ENCODE measurements around the gene KCNV2. TPM values are rescaled to one million over a fixed set of nuclear protein-coding genes. Genes with fewer than 3 reads are reported as not detected.
A peak's percentile ranks its signal among the peaks of the same experiment; 100 is the strongest.

KCNV2 gene
- total RNA-seq, 3 donors from 2014 or later (not counting 1 experiment from before 2014, with no cell fraction given): not detected

DNA sequence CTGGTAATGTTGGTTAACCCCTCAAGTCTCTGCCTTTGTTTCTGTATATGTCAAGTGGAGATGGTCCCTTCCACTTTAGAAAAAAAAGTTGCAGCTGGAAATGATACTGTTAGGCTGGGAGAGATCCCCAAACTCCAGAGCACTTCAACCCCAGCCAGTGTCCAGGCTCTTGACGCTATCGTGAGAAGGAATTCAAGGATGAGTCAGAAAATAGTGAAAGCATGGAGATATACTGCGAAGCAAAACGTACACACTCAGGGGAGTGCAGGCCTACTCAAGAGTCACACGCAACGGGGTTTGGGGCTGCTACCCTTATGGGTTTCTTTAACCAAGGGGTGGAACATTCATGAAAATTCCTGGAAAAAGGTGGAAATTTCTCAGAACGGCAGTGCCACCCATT, 24.9 kb downstream of the KCNV2 start:
- H3K4me1 Mint-ChIP-seq: no peaks in the 10 kb centered on the region
- H3K4me1 ChIP-seq (ENCODE audit: control insufficient read depth, insufficient read depth, low read length): no peaks in the 10 kb centered on the region
- H3K4me3 ChIP-seq (ENCODE audit: low read length): no peak overlapping the region
- DNase-seq: no peak
- no peaks in the 10 kb centered on the region for H3K27me3 ChIP-seq (ENCODE audit: control insufficient read depth, insufficient read depth, low read length)
- no peak for ATAC-seq
- intact Hi-C loops (cut with micrococcal nuclease): no loop called here
- no peak overlapping the region for H3K27ac ChIP-seq (ENCODE audit: low read length)
- H3K4me3 Mint-ChIP-seq: no peak overlapping the region
- no peaks in the 10 kb centered on the region for H3K27me3 Mint-ChIP-seq (ENCODE audit: low read depth in 2 of 2)
- no peaks in the 10 kb centered on the region for H3K9me3 Mint-ChIP-seq
- TF ChIP-seq, protein P1, sequence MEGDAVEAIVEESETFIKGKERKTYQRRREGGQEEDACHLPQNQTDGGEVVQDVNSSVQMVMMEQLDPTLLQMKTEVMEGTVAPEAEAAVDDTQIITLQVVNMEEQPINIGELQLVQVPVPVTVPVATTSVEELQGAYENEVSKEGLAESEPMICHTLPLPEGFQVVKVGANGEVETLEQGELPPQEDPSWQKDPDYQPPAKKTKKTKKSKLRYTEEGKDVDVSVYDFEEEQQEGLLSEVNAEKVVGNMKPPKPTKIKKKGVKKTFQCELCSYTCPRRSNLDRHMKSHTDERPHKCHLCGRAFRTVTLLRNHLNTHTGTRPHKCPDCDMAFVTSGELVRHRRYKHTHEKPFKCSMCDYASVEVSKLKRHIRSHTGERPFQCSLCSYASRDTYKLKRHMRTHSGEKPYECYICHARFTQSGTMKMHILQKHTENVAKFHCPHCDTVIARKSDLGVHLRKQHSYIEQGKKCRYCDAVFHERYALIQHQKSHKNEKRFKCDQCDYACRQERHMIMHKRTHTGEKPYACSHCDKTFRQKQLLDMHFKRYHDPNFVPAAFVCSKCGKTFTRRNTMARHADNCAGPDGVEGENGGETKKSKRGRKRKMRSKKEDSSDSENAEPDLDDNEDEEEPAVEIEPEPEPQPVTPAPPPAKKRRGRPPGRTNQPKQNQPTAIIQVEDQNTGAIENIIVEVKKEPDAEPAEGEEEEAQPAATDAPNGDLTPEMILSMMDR (IDR thresholded peaks at IDR 0.05): no peak
- H3K9me3 ChIP-seq (ENCODE audit: control insufficient read depth, insufficient read depth, low read length): no peaks in the 10 kb centered on the region
- no peaks in the 10 kb centered on the region for H3K36me3 Mint-ChIP-seq
- WGBS (ENCODE audit: insufficient coverage): 97% methylated on average over 7 of the region's 7 CpGs
- H3K36me3 ChIP-seq (ENCODE audit: control insufficient read depth, insufficient read depth, low read length): no peaks in the 10 kb centered on the region
- H3K27ac Mint-ChIP-seq: no peak overlapping the region

DNA sequence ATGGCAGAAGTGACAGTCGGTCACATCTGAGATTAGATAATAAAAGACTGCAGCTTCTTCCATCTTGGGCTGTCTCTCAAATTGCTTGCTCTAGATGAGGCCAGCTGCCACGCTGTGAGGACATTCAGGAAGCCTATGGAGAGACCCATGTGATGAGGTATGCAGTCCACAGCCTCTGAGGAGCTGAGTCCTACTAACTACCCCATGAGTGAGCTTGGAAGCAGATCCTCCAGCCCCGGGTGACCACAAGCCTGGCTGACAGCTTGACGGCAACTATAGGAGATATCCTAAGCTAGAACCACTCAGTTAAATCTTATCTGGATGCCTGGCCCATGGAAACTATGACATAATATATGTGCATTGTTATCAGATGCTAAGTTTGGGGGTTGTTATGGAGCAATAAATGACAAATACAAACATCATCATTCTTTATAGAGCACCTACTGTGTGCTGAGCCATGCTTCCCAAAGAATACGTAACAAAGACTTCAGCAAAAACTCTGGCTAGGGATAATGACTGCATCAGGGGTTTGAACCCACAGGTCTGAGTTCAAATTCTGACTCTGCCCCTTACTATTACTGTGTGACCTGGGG, 26.7 kb downstream of the KCNV2 start:
- H3K27me3 Mint-ChIP-seq (ENCODE audit: low read depth in 2 of 2): no peaks in the 10 kb centered on the region
- H3K4me3 Mint-ChIP-seq: no peak overlapping the region
- H3K27me3 ChIP-seq (ENCODE audit: control insufficient read depth, insufficient read depth, low read length): no peaks in the 10 kb centered on the region
- no peaks in the 10 kb centered on the region for H3K9me3 ChIP-seq (ENCODE audit: control insufficient read depth, insufficient read depth, low read length)
- H3K27ac ChIP-seq (ENCODE audit: low read length): no peak overlapping the region
- DNase-seq (no peak), ATAC-seq (no peak)
- intact Hi-C loops (cut with micrococcal nuclease): no loop called here
- TF ChIP-seq, protein P1 (IDR thresholded peaks at IDR 0.05): no peak
- H3K36me3 ChIP-seq (ENCODE audit: control insufficient read depth, insufficient read depth, low read length): no peaks in the 10 kb centered on the region
- H3K4me3 ChIP-seq (ENCODE audit: low read length): no peak overlapping the region
- H3K9me3 Mint-ChIP-seq: no peaks in the 10 kb centered on the region
- H3K4me1 Mint-ChIP-seq: no peaks in the 10 kb centered on the region
- H3K27ac Mint-ChIP-seq: no peak overlapping the region
- 97% methylated on average over 5 of the region's 5 CpGs for WGBS (ENCODE audit: insufficient coverage)
- H3K36me3 Mint-ChIP-seq: no peaks in the 10 kb centered on the region
- no peaks in the 10 kb centered on the region for H3K4me1 ChIP-seq (ENCODE audit: control insufficient read depth, insufficient read depth, low read length)

DNA sequence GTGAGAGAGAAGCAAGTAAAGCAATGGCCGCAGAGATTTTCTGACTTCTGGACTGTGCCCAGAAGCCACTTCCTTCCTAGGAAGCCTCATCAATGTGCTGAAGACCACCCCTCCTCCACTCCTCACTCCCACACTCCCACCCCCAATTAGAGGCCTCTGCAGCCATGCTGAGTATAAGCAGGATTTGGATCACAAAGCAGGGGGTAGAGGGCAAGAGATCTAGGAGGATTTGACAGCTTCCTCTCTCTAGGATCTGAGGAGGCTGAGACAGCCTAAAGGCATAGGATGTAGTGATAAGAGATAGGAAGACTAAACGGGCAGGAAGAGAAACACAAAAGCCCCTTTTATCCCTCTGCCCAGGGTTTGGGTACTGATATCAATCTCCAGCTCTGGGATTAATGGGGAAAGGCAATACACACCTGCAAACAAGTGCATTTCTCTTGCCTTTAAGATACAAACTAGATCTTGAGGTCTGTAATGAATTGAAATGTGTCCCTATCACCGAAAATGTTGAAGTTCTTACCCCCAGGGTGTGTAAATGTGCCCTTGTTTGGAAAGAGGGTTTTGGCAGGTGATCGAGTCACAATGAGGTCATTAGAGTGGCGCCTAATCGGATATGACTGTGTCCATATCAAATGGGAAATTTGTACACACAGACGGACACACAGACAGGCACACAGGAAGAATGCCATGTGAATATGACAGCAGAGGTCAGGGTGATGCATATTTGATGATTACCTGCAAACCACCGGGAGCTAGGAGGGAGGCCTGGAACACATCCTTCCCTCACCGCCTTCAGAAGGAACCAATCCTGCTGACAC, 28.5 kb downstream of the KCNV2 start:
- no peaks in the 10 kb centered on the region for H3K36me3 ChIP-seq (ENCODE audit: control insufficient read depth, insufficient read depth, low read length)
- no peaks in the 10 kb centered on the region for H3K4me1 ChIP-seq (ENCODE audit: control insufficient read depth, insufficient read depth, low read length)
- H3K27me3 ChIP-seq (ENCODE audit: control insufficient read depth, insufficient read depth, low read length): no peaks in the 10 kb centered on the region
- no peaks in the 10 kb centered on the region for H3K9me3 ChIP-seq (ENCODE audit: control insufficient read depth, insufficient read depth, low read length)
- intact Hi-C loops (cut with micrococcal nuclease): no loop called here
- H3K27ac ChIP-seq (ENCODE audit: low read length): no peak overlapping the region
- TF ChIP-seq, protein P1 (IDR thresholded peaks at IDR 0.05): no peak
- H3K27me3 Mint-ChIP-seq (ENCODE audit: low read depth in 2 of 2): no peaks in the 10 kb centered on the region
- H3K9me3 Mint-ChIP-seq: no peaks in the 10 kb centered on the region
- H3K4me3 Mint-ChIP-seq: no peak overlapping the region
- no peaks in the 10 kb centered on the region for H3K4me1 Mint-ChIP-seq
- H3K4me3 ChIP-seq (ENCODE audit: low read length): no peak overlapping the region
- WGBS (ENCODE audit: insufficient coverage): 74% methylated on average over 9 of the region's 9 CpGs
- DNase-seq: no peak
- peaks cover 13% of the 10 kb centered on the region for H3K36me3 Mint-ChIP-seq
- peak overlapping the region in 1 of 2 donors; percentile 5 for H3K27ac Mint-ChIP-seq
- no peak for ATAC-seq

Data from natural killer cell (primary cell).